Measurements from ENCODE around the gene CYBRD1. TPM values are rescaled to one million over a fixed set of nuclear protein-coding genes. Genes with fewer than 3 reads are reported as not detected.

Gene CYBRD1
- total RNA-seq, 1 donor from 2014 or later, result 313 TPM

DNA sequence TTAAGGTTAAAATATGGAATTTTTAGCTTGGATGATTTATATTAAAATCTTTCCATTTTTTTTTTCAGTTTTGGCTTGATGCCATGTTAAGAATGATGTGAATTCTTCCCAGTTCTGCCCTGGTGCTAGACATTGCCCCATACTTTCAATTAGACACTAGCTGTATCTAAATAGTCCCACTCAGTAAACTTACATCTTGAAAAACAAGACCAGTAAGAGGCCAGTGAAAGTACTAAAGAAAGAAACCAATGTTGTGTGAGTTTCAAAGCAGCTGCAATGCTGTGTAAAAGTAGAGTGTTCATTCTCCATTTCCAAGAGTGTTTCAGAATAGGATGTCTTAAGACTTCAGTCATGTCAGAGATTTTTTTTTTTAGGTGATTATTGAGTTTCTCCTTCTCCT, 40.0 kb upstream of the CYBRD1 start:
- Histone ChIP-seq H3K9me3 (no peaks in the 10 kb centered on the region), H3K27ac (no peak overlapping the region), H3K4me3 (no peak overlapping the region), H3K36me3 (no peaks in the 10 kb centered on the region), H3K4me1 (no peaks in the 10 kb centered on the region), H3K27me3 (no peaks in the 10 kb centered on the region)
- TF ChIP-seq, protein P1, sequence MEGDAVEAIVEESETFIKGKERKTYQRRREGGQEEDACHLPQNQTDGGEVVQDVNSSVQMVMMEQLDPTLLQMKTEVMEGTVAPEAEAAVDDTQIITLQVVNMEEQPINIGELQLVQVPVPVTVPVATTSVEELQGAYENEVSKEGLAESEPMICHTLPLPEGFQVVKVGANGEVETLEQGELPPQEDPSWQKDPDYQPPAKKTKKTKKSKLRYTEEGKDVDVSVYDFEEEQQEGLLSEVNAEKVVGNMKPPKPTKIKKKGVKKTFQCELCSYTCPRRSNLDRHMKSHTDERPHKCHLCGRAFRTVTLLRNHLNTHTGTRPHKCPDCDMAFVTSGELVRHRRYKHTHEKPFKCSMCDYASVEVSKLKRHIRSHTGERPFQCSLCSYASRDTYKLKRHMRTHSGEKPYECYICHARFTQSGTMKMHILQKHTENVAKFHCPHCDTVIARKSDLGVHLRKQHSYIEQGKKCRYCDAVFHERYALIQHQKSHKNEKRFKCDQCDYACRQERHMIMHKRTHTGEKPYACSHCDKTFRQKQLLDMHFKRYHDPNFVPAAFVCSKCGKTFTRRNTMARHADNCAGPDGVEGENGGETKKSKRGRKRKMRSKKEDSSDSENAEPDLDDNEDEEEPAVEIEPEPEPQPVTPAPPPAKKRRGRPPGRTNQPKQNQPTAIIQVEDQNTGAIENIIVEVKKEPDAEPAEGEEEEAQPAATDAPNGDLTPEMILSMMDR (IDR thresholded peaks at IDR 0.05), result no peak
- ATAC-seq (no peak), DNase-seq (no peak)
- intact Hi-C loops (cut with DNase I), result no loop called here

DNA sequence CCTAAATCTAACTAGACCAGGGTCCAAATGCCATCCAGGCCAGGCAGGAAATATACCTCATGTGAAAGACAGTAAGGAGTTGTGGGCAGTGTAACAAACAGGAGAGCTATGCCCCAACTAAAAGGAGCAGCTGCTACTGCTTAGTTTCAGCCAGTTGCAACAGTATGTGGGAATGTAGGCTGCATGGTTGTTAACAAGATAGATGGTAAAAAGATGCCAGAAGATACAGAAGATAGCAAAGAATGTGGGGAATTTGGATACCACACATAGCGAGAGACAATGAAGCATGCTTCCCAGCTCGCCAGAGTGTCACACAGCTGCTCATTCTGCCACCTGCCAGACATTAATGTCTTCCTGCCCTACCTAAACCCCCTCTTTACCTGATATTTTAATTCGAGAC, 39.4 kb upstream of the CYBRD1 start:
- Histone ChIP-seq H3K27me3 (no peaks in the 10 kb centered on the region), H3K9me3 (no peaks in the 10 kb centered on the region), H3K4me1 (no peaks in the 10 kb centered on the region), H3K27ac (no peak overlapping the region), H3K36me3 (no peaks in the 10 kb centered on the region), H3K4me3 (no peak overlapping the region)
- ATAC-seq (no peak), DNase-seq (no peak)
- TF ChIP-seq, protein P1 (IDR thresholded peaks at IDR 0.05), result no peak
- intact Hi-C loops (cut with DNase I), result no loop called here

DNA sequence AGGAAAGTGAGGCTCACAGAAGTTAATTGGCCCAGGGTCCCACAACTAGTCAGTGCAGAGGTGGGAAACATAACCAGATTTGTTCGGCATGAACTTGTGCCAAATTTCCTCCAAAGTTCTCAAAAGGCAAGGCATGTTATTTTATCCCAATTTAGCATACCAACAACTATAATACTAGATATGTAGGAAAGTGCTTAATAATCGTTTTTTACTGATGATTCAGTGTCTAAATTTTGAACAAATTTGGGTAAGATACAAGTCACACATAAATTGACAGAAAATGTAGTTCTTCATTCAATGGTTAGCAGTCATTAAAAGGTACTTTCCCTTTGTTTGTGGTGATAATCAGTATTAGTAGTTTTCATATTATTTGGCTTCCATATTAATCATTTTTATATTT, 38.5 kb upstream of the CYBRD1 start:
- H3K27me3 ChIP-seq, result no peaks in the 10 kb centered on the region
- no peaks in the 10 kb centered on the region for H3K4me1 ChIP-seq
- TF ChIP-seq, protein P1 (IDR thresholded peaks at IDR 0.05), result no peak
- no peak overlapping the region for H3K4me3 ChIP-seq
- ATAC-seq, result no peak
- H3K27ac ChIP-seq, result no peak overlapping the region
- intact Hi-C loops (cut with DNase I), result no loop called here
- H3K9me3 ChIP-seq, result no peaks in the 10 kb centered on the region
- no peaks in the 10 kb centered on the region for H3K36me3 ChIP-seq
- DNase-seq, result no peak

DNA sequence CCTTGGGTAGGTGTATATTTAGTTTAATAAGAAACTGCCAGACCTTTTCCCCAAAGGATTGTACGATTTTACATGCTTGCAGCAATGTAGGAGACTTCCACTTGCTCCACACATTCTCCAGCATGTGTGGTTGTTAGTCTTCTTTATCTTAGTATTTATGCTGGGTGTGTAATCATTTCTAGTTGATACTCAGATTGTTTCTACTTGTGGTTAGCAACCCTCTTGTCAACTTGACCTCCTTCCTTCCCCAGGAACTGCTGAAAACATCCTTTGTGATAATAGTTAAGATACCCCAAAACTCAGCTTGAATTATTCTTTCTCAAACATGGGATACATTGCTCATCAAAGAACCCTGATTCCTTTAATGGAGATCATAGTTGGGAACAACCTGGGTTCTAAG, 37.2 kb upstream of the CYBRD1 start:
- Histone ChIP-seq H3K4me1 (no peaks in the 10 kb centered on the region), H3K27me3 (no peaks in the 10 kb centered on the region), H3K9me3 (no peaks in the 10 kb centered on the region), H3K36me3 (no peaks in the 10 kb centered on the region), H3K4me3 (no peak overlapping the region), H3K27ac (no peak overlapping the region)
- intact Hi-C loops (cut with DNase I), result no loop called here
- DNase-seq (no peak), ATAC-seq (no peak)
- TF ChIP-seq, protein P1 (IDR thresholded peaks at IDR 0.05), result no peak

DNA sequence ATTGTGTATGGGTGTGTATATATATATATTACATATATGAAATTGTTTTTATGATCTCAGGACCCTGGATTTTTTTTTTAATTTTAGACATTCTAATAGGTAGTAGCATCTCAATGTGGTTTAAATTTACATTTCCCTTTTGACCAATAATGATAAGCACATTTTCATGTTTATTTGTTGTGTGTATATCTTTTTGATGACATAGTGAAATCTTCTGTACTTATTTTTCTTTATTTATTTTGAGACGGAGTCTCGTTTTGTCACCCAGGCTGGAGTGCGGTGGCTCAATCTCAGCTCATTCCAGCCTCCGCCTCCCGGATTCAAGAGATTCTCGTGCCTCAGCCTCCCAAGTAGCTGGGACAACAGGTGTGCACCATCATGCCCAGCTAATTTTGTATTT, 35.1 kb upstream of the CYBRD1 start:
- TF ChIP-seq, protein P1 (IDR thresholded peaks at IDR 0.05), result no peak
- ATAC-seq, result no peak

DNA sequence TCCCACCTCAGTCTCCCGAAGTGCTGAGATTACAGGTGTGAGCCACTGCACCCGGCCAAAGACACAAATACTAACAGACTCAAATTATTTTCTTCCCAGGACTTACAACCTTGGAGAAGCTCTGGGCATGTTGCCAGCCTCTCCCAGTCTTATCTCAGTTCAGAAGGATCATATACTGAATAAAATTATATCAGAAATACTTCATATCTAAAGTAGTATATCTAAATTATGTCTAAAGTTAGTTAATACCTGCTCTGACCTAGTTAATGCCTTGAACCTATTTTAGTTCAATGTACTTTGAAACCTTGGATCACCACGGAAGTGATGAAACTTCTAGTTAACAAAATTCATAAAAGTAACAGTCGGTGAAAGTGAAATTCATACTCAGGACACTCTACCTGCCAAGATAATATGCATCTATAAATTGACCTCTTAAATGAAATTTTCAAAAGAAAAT, 34.4 kb upstream of the CYBRD1 start:
- Histone ChIP-seq H3K4me3 (no peak overlapping the region), H3K36me3 (no peaks in the 10 kb centered on the region), H3K27me3 (no peaks in the 10 kb centered on the region), H3K27ac (no peak overlapping the region), H3K4me1 (no peaks in the 10 kb centered on the region), H3K9me3 (no peaks in the 10 kb centered on the region)
- ATAC-seq (no peak), DNase-seq (no peak)
- intact Hi-C loops (cut with DNase I), result no loop called here
- TF ChIP-seq, protein P1 (IDR thresholded peaks at IDR 0.05), result no peak

More for the DNA sequence above, 35.1 kb upstream of the CYBRD1 start:
- Histone ChIP-seq H3K27ac (no peak overlapping the region), H3K9me3 (no peaks in the 10 kb centered on the region), H3K27me3 (no peaks in the 10 kb centered on the region), H3K4me3 (no peak overlapping the region), H3K36me3 (no peaks in the 10 kb centered on the region), H3K4me1 (no peaks in the 10 kb centered on the region)
- intact Hi-C loops (cut with DNase I), result no loop called here
- DNase-seq, result no peak

All from upper lobe of right lung (tissue), 1 donor.